Measurements from ENCODE around the gene SLC22A5.

DNA sequence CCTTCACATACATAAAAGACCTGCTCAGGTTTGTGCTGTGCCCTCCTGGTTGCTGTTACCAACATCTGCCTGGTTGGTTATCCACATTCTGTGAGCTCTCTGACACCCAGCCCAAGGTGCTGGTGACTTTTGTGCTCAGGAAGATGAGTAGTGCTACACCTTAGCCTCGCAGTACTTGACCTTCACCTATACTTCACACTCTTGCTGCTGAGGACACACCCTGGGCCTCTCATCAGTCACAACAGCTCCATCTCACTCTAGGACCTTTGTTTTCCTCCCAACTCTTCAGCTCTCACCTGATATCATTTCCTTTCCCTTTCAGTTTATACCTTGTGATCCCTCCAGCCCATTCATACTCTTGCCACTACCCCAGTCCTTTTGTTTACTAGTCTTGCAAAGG, 10.7 kb upstream of the SLC22A5 start:
- no peak for TF ChIP-seq POLR2A (IDR thresholded peaks at IDR 0.05)
- TF ChIP-seq, protein P1, sequence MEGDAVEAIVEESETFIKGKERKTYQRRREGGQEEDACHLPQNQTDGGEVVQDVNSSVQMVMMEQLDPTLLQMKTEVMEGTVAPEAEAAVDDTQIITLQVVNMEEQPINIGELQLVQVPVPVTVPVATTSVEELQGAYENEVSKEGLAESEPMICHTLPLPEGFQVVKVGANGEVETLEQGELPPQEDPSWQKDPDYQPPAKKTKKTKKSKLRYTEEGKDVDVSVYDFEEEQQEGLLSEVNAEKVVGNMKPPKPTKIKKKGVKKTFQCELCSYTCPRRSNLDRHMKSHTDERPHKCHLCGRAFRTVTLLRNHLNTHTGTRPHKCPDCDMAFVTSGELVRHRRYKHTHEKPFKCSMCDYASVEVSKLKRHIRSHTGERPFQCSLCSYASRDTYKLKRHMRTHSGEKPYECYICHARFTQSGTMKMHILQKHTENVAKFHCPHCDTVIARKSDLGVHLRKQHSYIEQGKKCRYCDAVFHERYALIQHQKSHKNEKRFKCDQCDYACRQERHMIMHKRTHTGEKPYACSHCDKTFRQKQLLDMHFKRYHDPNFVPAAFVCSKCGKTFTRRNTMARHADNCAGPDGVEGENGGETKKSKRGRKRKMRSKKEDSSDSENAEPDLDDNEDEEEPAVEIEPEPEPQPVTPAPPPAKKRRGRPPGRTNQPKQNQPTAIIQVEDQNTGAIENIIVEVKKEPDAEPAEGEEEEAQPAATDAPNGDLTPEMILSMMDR (IDR thresholded peaks at IDR 0.05): no peak

All from prostate gland (tissue), 2 donors.